HepG2 (cell line): ENCODE results near the gene SNX24. TPM values are rescaled to one million over a fixed set of nuclear protein-coding genes. Genes with fewer than 3 reads are reported as not detected.

Source experiments
- CENPX ChIP-seq: sonication (generic); formaldehyde crosslinking; IDR thresholded peaks from 2 replicates; pipeline ENCODE4 v1.9.0; 2021; ENCODE audit warnings: mild to moderate bottlenecking, missing genetic modification reagents, moderate library complexity
- CREBL2 ChIP-seq: sonication (generic); formaldehyde crosslinking; IDR thresholded peaks from 2 replicates; pipeline ENCODE4 v1.8.1; 2023; ENCODE audit warnings: missing genetic modification reagents, mild to moderate bottlenecking, borderline replicate concordance
- HNF4A ChIP-seq: sonication (generic); formaldehyde crosslinking; IDR thresholded peaks from 2 replicates; pipeline ENCODE4 v1.4.0; 2020; ENCODE audit warnings: missing genetic modification reagents
- HNRNPUL1 ChIP-seq: fragments of 200-400 bp; formaldehyde crosslinking; IDR thresholded peaks from 2 replicates; pipeline ENCODE4 v1.6.1; 2017; ENCODE audit warnings: low read depth, mild to moderate bottlenecking, low read length, moderate library complexity
- JARID2 ChIP-seq: sonication (generic); formaldehyde crosslinking; IDR thresholded peaks from 2 replicates; pipeline ENCODE4 v1.8.1; 2023; ENCODE audit warnings: missing genetic modification reagents, inconsistent platforms; ENCODE audit not compliant: insufficient replicate concordance
- KDM2A ChIP-seq: sonication (generic); formaldehyde crosslinking; IDR thresholded peaks from 2 replicates; pipeline ENCODE4 v1.4.0; 2020; ENCODE audit warnings: low read depth, missing genetic modification reagents, borderline replicate concordance
- MED1 ChIP-seq: sonication (generic); formaldehyde crosslinking; IDR thresholded peaks from 2 replicates; pipeline ENCODE4 v1.4.0; 2020; ENCODE audit warnings: missing genetic modification reagents
- POLR2AphosphoS5 ChIP-seq: IDR thresholded peaks from 2 replicates; pipeline ENCODE4 v1.6.1; 2012; ENCODE audit warnings: low read depth, low read length
- PRDM10 ChIP-seq: sonication (generic); formaldehyde crosslinking; IDR thresholded peaks from 2 replicates; pipeline ENCODE4 v1.4.0; 2020; ENCODE audit warnings: low read depth, missing genetic modification reagents
- REXO4 ChIP-seq: sonication (generic); formaldehyde crosslinking; IDR thresholded peaks from 2 replicates; pipeline ENCODE4 v1.8.0; 2022; ENCODE audit warnings: missing genetic modification reagents, mild to moderate bottlenecking, borderline replicate concordance
- ZBTB14 ChIP-seq: sonication (generic); formaldehyde crosslinking; IDR thresholded peaks from 2 replicates; pipeline ENCODE4 v1.4.0; 2020; ENCODE audit warnings: missing genetic modification reagents
- ZBTB39 ChIP-seq: sonication (generic); formaldehyde crosslinking; IDR thresholded peaks from 2 replicates; pipeline ENCODE4 v1.5.0; 2020; ENCODE audit warnings: missing genetic modification reagents
- ZNF468 ChIP-seq: sonication (generic); formaldehyde crosslinking; IDR thresholded peaks from 2 replicates; pipeline ENCODE4 v1.8.0; 2022; ENCODE audit warnings: mild to moderate bottlenecking, moderate library complexity, missing genetic modification reagents
- ZNF552 ChIP-seq: sonication (generic); formaldehyde crosslinking; IDR thresholded peaks from 2 replicates; pipeline ENCODE4 v1.9.0; 2022; ENCODE audit warnings: missing genetic modification reagents, mild to moderate bottlenecking, borderline replicate concordance
- ZNF562 ChIP-seq: sonication (generic); formaldehyde crosslinking; IDR thresholded peaks from 2 replicates; pipeline ENCODE4 v1.8.0; 2022; ENCODE audit warnings: missing genetic modification reagents, borderline replicate concordance
- ZNF878 ChIP-seq: sonication (generic); formaldehyde crosslinking; IDR thresholded peaks from 2 replicates; pipeline ENCODE4 v1.8.1; 2023; ENCODE audit warnings: mild to moderate bottlenecking, missing genetic modification reagents, moderate library complexity
- polyA plus RNA-seq, 8 experiments: library from polyadenylated mRNA; depleted of rRNA in 3 of 8; stranded (reverse) in 7 of 8; unstranded in 1 of 8; fragments of >200 nt; fragmentation: Illumina TruSeq in 4 of 8; extraction: Trizol in 4 of 8; gene quantifications; 2 replicates each; pipeline versions ENCODE4 v1.2.1 to v1.2.3, GENCODE V29; 2011 to 2016; ENCODE audit warnings: low read depth in 4 of 8, missing spikeins in 1 of 8, mixed read lengths in 1 of 8; ENCODE audit not compliant: insufficient read depth in 1 of 8
- total RNA-seq, 5 experiments: library from RNA; depleted of rRNA; stranded (reverse); fragments of >200 nt; fragmentation: Illumina TruSeq; extraction: Trizol; gene quantifications; 2 replicates each; pipeline ENCODE4 v1.2.3, GENCODE V29; 2016; ENCODE audit warnings: low read depth in 1 of 5
- TF ChIP-seq, protein P1 (sequence below): sonication (generic); formaldehyde crosslinking; conservative IDR thresholded peaks from 2 replicates; pipeline ENCODE4 v1.4.0; 2020; ENCODE audit warnings: mild to moderate bottlenecking, missing genetic modification reagents, moderate library complexity
- TF ChIP-seq, protein P2 (sequence below): sonication (generic); formaldehyde crosslinking; IDR thresholded peaks from 2 replicates; pipeline ENCODE4 v1.5.0; 2020; ENCODE audit warnings: missing genetic modification reagents

SNX24 gene
- total and polyA plus RNA-seq, 2 of the 13 experiments (the other 11 are each of a cell fraction or from before 2014, with no cell fraction given), result 7.2 to 23.7 TPM

DNA sequence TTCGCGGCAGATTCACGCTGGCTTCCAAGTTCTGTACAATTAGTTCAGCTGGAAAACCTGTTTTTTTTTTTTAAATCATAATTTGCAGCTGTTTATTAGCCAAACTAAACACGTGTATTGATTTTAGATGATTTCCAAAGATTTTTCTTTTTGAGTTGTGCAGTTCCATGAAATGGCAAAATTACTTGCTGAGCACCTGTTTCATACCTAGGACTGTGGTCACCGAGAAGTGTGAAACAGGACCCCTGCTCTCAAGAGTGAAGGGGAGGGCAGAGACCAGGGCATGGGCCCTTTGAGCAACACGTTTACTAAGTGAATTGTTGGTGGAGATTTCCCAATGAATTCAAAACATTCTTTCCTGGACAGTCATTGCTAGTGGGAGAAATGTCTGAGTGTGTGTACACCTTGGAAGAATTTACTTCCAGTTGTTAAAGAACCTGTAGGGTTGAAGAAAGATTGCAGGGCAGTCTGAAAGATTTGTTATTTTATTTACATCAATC is 688 bp downstream of the SNX24 start (continued):
- no peak for TF ChIP-seq CREBL2 (CRISPR knock-in tag)
- TF ChIP-seq CENPX (CRISPR knock-in tag), result no peak
- no peak for TF ChIP-seq ZNF562 (CRISPR knock-in tag)
- no peak; the same call in 1 of the 2 replicates for TF ChIP-seq MED1 (CRISPR knock-in tag)
- TF ChIP-seq, protein P1, sequence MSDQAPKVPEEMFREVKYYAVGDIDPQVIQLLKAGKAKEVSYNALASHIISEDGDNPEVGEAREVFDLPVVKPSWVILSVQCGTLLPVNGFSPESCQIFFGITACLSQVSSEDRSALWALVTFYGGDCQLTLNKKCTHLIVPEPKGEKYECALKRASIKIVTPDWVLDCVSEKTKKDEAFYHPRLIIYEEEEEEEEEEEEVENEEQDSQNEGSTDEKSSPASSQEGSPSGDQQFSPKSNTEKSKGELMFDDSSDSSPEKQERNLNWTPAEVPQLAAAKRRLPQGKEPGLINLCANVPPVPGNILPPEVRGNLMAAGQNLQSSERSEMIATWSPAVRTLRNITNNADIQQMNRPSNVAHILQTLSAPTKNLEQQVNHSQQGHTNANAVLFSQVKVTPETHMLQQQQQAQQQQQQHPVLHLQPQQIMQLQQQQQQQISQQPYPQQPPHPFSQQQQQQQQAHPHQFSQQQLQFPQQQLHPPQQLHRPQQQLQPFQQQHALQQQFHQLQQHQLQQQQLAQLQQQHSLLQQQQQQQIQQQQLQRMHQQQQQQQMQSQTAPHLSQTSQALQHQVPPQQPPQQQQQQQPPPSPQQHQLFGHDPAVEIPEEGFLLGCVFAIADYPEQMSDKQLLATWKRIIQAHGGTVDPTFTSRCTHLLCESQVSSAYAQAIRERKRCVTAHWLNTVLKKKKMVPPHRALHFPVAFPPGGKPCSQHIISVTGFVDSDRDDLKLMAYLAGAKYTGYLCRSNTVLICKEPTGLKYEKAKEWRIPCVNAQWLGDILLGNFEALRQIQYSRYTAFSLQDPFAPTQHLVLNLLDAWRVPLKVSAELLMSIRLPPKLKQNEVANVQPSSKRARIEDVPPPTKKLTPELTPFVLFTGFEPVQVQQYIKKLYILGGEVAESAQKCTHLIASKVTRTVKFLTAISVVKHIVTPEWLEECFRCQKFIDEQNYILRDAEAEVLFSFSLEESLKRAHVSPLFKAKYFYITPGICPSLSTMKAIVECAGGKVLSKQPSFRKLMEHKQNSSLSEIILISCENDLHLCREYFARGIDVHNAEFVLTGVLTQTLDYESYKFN (CRISPR knock-in tag), result 0 out of 2 replicates have a peak, but pooled peaks have one; percentile 20
- peak; percentile 44 for TF ChIP-seq HNF4A (CRISPR knock-in tag)
- TF ChIP-seq JARID2 (CRISPR knock-in tag), result no peak
- no peak for TF ChIP-seq ZNF468 (CRISPR knock-in tag)
- TF ChIP-seq KDM2A (CRISPR knock-in tag), result no peak
- TF ChIP-seq ZBTB39 (CRISPR knock-in tag), result no peak
- TF ChIP-seq PRDM10 (CRISPR knock-in tag), result no peak
- TF ChIP-seq ZBTB14 (CRISPR knock-in tag), result no peak; the same call in 1 of the 2 replicates
- TF ChIP-seq POLR2AphosphoS5, result no peak
- no peak for TF ChIP-seq REXO4 (CRISPR knock-in tag)
- TF ChIP-seq HNRNPUL1, result no peak
- TF ChIP-seq ZNF552 (CRISPR knock-in tag), result no peak
- TF ChIP-seq, protein P2, sequence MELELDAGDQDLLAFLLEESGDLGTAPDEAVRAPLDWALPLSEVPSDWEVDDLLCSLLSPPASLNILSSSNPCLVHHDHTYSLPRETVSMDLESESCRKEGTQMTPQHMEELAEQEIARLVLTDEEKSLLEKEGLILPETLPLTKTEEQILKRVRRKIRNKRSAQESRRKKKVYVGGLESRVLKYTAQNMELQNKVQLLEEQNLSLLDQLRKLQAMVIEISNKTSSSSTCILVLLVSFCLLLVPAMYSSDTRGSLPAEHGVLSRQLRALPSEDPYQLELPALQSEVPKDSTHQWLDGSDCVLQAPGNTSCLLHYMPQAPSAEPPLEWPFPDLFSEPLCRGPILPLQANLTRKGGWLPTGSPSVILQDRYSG (CRISPR knock-in tag), result no peak
- TF ChIP-seq ZNF878 (CRISPR knock-in tag), result no peak
